GM12873 (cell line): ENCODE data around the gene SPEM3.

Experiments
- TF ChIP-seq, protein P1 (sequence below): IDR thresholded peaks from 2 replicates; pipeline ENCODE4 v1.5.1; 2012; ENCODE audit warnings: low read depth, mild to moderate bottlenecking, moderate library complexity, low read length, control low read depth; ENCODE audit not compliant: insufficient read depth; ENCODE audit errors: missing control alignments

The SPEM3 gene

DNA sequence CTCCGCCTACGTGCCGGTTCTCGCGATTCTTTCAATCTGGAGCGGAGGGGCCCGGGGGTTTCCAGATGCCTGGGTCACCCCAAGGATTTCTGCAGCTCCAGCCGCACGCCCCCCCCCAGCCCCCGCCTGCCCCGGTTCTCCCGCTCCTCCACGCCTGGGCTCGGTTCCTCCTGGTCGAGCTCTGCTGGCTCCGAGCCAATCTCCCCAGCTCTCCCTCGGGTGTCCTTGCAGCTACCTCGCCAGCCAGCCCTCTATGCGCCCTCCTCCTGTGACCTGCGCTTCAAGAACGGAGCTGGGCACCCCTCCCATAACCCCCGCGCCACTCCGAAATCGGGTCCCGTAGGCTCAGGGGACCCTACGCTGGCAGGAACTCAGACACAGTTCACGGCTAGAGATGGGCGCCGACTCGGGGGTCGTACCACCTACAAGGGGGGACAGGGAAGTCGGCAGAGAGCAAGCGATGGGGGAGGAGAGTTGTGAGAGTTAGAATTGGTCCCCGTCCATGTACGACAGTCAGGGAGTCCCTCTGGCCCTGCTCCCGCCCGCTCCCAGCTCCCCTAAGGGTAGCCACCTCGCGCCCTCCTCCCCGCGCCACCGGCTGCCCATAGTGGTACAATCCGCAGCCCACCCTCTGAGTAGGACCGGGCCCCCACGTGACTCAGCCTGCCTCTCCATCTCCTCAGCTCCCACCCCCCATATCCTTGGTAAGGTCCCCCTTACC, 11.6 kb downstream of the SPEM3 start:
- TF ChIP-seq, protein P1, sequence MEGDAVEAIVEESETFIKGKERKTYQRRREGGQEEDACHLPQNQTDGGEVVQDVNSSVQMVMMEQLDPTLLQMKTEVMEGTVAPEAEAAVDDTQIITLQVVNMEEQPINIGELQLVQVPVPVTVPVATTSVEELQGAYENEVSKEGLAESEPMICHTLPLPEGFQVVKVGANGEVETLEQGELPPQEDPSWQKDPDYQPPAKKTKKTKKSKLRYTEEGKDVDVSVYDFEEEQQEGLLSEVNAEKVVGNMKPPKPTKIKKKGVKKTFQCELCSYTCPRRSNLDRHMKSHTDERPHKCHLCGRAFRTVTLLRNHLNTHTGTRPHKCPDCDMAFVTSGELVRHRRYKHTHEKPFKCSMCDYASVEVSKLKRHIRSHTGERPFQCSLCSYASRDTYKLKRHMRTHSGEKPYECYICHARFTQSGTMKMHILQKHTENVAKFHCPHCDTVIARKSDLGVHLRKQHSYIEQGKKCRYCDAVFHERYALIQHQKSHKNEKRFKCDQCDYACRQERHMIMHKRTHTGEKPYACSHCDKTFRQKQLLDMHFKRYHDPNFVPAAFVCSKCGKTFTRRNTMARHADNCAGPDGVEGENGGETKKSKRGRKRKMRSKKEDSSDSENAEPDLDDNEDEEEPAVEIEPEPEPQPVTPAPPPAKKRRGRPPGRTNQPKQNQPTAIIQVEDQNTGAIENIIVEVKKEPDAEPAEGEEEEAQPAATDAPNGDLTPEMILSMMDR: no peak

DNA sequence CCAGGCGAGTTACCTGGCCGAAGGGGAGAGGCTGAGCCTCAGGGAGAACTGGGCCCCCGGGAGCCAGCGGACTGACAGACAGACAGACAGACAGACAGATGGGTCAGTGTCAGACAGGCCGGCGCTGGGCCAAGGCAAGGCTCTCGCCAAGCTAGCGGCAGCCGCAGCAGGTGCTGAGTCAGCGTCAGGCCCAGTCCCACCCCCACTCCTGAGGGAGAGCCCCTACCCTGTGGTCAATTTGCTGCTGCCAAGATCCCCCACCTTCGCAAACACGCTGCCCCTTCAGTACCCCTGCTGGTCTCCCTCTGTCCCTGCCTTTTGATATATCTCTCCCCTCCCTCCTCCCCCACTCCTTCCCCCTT, 12.2 kb downstream of the SPEM3 start:
- TF ChIP-seq, protein P1: peak; percentile 22

DNA sequence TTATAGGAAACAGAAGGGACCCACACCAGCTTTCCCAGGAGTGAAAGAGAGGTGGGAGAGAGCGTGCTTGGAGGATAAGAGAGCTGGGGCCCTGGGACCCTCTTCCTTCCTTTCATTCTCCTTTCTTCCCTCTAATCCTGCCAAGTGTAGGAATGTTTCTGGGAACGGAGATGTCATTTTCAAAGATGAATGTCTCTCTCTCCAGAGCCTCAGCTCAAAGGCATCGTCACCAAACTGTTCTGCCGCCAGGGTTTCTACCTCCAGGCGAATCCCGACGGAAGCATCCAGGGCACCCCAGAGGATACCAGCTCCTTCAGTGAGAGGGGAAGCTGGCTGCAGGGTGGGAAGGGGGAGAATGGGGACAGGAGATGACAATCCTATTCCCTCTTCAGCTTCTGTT, 12.6 kb downstream of the SPEM3 start:
- TF ChIP-seq, protein P1: no peak

DNA sequence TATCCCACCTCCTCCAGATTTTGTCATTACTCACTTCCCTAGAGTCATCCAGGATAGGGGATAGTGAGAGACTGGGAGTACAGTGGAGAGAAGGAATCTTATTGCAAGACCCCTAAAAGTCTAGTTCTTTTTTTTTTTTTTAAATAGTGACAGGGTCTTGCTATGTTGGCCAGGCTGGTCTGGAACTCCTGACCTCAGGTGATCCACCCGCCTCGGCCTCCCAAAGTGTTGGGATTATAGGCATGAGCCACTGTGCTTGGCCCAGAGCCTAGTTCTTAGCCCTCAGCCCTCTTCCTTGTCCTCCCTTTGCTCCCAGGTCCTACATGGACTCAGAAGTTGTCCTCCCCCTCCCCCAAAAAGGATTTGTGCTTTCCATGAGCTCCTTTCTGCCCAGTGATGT, 13.5 kb downstream of the SPEM3 start:
- TF ChIP-seq, protein P1: no peak

DNA sequence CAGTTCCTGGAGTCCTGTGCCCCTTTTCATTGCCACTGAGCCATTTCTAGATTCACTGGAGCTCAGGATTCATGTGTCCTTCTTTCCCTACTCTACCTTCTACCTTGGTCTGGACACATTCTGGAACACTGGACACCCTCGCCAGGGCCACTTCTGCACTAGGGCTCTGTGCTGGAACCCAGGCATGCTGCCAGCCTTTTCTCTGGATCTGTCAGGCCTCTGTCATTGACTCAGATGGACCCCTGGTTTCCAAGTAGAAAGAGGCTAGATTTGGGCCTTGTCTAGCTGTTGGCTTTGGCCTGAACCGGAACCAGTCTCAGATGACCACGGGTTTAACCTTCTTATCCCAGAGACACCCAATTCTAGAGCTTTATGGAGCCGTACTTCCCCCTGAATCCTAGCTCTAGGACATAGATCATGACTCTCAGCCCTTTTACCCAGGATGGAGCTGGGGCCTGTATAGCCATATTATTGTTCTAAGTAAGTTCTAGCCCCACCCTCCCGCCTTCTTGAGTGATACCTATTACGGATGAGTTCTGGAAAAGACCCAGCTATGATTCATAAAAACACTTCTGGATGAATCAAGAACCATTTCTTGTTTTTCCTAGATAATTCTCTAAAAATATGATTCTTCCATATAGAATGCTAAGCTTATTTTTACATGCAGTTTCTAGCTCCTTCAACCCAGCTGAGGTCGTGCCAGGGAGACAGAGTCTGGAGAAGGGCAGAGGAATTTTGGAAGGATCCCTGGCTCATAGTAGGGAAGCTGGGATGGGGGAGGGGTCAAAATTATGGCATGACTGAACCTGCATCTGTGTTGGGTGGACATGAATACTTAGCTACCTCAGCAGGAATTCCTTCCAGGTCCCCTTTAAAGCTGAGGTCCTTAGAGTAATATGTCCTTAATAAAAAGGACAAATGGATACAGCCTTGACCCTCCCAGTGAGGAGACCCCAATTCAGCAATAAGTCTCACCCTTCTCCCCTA, 15.1 kb downstream of the SPEM3 start:
- TF ChIP-seq, protein P1: no peak

DNA sequence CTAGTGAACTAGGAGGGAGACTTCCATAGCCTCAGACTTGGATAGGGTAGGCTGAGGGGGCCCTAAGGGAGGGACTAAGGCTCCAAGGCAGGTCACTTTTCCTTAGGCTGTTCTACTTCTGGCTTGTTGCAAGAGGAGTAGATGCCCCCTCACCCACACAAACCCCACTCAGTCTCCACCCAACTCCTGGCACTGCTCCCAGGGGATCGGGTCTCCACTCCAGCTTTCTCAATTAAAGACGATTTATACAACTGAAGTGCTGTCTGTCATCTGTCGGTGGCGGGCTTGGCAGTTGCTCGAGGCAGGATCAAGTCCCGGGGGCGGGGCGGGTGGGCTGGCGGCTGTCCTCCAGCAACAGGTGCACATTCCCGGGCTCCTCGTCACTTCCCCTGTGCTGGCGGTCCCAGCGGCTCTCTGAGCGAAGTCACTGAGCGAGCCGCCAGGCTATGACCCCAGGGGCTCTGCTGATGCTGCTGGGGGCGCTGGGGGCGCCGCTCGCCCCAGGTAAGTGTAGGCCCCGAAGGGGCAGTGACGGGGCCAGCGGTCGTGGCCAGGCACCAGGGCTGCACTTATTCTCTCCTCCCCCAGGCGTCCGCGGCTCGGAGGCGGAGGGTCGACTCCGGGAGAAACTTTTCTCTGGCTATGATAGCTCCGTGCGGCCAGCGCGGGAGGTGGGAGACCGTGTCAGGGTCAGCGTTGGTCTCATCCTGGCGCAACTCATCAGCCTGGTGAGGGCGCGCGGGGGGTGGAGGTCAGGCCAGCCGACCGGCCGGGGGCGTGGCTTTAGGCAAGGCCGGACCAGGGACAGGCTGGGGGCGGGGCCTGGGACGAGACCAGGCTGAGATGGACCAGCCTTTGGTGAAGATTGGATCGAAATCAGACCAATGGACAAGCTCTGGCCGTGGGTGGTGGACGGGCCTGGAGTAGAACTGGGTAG, 16.3 kb downstream of the SPEM3 start, which contains the start of gene CHRNB1:
TSS of gene CHRNB1 (plus strand) at position 380 of the 937 bp plus-strand sequence. CDS start at position 447, 67 bp downstream.
- TF ChIP-seq, protein P1: no peak

DNA sequence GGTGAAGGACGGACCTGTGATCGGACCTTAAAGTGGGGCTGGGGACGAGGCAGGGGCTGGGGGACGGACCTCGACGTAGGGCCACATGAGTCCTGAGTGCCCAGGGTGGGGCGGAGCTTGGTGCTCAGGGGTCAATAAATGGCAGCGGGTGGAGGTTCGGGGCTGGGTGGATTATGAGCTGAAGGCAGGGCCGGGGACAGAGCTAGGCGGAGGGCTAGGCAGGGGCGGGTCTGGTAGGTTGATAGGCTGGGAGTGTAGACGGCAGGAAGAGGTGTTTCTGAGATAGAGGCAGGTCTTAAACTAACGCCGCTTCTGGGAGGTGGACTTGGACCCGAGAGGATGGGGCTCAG, 16.9 kb downstream of the SPEM3 start:
- TF ChIP-seq, protein P1: no peak
